HepG2 (cell line): ENCODE measurements around the gene CHKB. TPM values are rescaled to one million over a fixed set of nuclear protein-coding genes. Genes with fewer than 3 reads are reported as not detected.

Experiments used
- ATAC-seq: fragments of 200-7000 bp; cut with Tn5 transposase; 3 replicates; pipeline ENCODE4 v1.9.1; 2020; ENCODE audit warnings: mild to moderate bottlenecking, moderate library complexity
- BruUV-seq: library from RNA; stranded (reverse); fragments of 400-500 nt; replicated peaks from 2 replicates; lab custom pipeline; 2021; lab: Mats Ljungman, UMichigan
- CTCF ChIA-PET: fragments of 300-600 bp; formaldehyde crosslinking; extraction: SDS; loops from one replicate; lab custom pipeline; 2021; ENCODE audit warnings: low total read pairs, inconsistent platforms, low intra/inter-chr PET ratio; lab: Yijun Ruan, JAX
- POLR2A ChIA-PET: fragments of 350-600 bp; sonication (Branson Sonifier 250); formaldehyde crosslinking; loops from one replicate; lab custom pipeline; 2020; ENCODE audit warnings: antibody characterized with exemption, inconsistent platforms; lab: Yijun Ruan, JAX
- DNase-seq: peaks from one replicate; pipeline ENCODE4 v3.0.0-alpha.2; 2015; ENCODE audit warnings: low spot score
- FAIRE-seq: peaks from 3 replicates; lab custom pipeline; 2011; peaks lifted over from hg19 to GRCh38; lab: Jason Lieb, UNC
- H2AFZ ChIP-seq: one replicate; pipeline ENCODE4 v1.6.1; 2011; ENCODE audit warnings: low read length, inconsistent platforms
- H3K27ac ChIP-seq: fragments of 300-600 bp; 3 replicates; pipeline ENCODE4 v1.8.0; 2011; ENCODE audit warnings: mixed run types, mild to moderate bottlenecking, mixed read lengths, low read length, inconsistent platforms; ENCODE audit not compliant: insufficient read depth; ENCODE audit errors: extremely low read length
- H3K27me3 ChIP-seq, 2 experiments: fragments of 200-600 bp in 1 of 2; 2 replicates in 1 of 2; 3 replicates in 1 of 2; pipeline versions ENCODE4 v1.6.0 to v1.8.0; 2011; ENCODE audit warnings: low read length in 2 of 2, mild to moderate bottlenecking in 2 of 2, moderate library complexity in 2 of 2, inconsistent platforms in 1 of 2; ENCODE audit not compliant: insufficient read depth in 2 of 2, control insufficient read depth in 1 of 2
- H3K36me3 ChIP-seq, 2 experiments: fragments of 200-600 bp in 1 of 2; replicated peaks in 1 of 2; 2 replicates in 1 of 2; 3 replicates in 1 of 2; pipeline versions ENCODE4 v1.5.1 to v1.8.0; 2011; ENCODE audit warnings: low read length in 2 of 2, inconsistent platforms in 1 of 2; ENCODE audit not compliant: insufficient read depth in 2 of 2, control insufficient read depth in 1 of 2
- H3K4me1 ChIP-seq: 2 replicates; pipeline ENCODE4 v1.5.1; 2012; ENCODE audit warnings: low read length, inconsistent platforms; ENCODE audit not compliant: insufficient read depth
- H3K4me2 ChIP-seq: 2 replicates; pipeline ENCODE4 v1.6.0; 2011; ENCODE audit warnings: low read depth, low read length, inconsistent platforms
- H3K4me3 ChIP-seq, 3 experiments: fragments of 200-600 bp in 1 of 3; sonication (generic), shearing (Covaris generic) in 1 of 3; replicated peaks in 1 of 3; 2 replicates each; pipeline ENCODE4 v1.5.1; 2011 to 2016; ENCODE audit warnings: low read length in 3 of 3, inconsistent platforms in 2 of 3, low read depth in 2 of 3, mild to moderate bottlenecking in 2 of 3, control low read depth in 1 of 3, mixed read lengths in 1 of 3; ENCODE audit not compliant: insufficient read depth in 1 of 3
- H3K79me2 ChIP-seq: one replicate; pipeline ENCODE4 v1.6.1; 2011; ENCODE audit warnings: low read length, inconsistent platforms; ENCODE audit not compliant: insufficient read depth
- H3K9ac ChIP-seq: 2 replicates; pipeline ENCODE4 v1.6.0; 2011; ENCODE audit warnings: mild to moderate bottlenecking, low read depth, low read length, inconsistent platforms; ENCODE audit not compliant: insufficient read depth
- H3K9me3 ChIP-seq: 2 replicates; pipeline ENCODE4 v1.5.1; 2012; ENCODE audit warnings: mild to moderate bottlenecking, low read length
- H4K20me1 ChIP-seq: 2 replicates; pipeline ENCODE4 v1.6.0; 2011; ENCODE audit warnings: inconsistent platforms, mild to moderate bottlenecking, low read length, moderate library complexity; ENCODE audit not compliant: insufficient read depth
- CENPT ChIP-seq: sonication (generic); formaldehyde crosslinking; IDR thresholded peaks from 2 replicates; pipeline ENCODE4 v1.8.0; 2022; ENCODE audit warnings: low read depth, mild to moderate bottlenecking, moderate library complexity, missing genetic modification reagents
- CREM ChIP-seq, 2 experiments: sonication (generic) in 1 of 2; formaldehyde crosslinking in 1 of 2; IDR thresholded peaks; 2 replicates each; pipeline versions ENCODE4 v1.4.0 to v1.6.1; 2016 to 2020; ENCODE audit warnings: antibody characterized with exemption in 1 of 2, mild to moderate bottlenecking in 1 of 2, missing genetic modification reagents in 1 of 2
- FOXA1 ChIP-seq, 2 experiments: fragments of 450-650 bp in 1 of 2; sonication (generic) in 1 of 2; formaldehyde crosslinking in 1 of 2; IDR thresholded peaks; 2 replicates each; pipeline versions ENCODE4 v1.4.0 to v1.6.1; 2016 to 2020; ENCODE audit warnings: missing genetic modification reagents in 1 of 2
- MAZ ChIP-seq, 2 experiments: sonication (generic) in 1 of 2; formaldehyde crosslinking in 1 of 2; IDR thresholded peaks; 2 replicates each; pipeline versions ENCODE4 v1.5.0 to v1.6.1; 2012 to 2020; ENCODE audit warnings: low read depth in 2 of 2, mild to moderate bottlenecking in 2 of 2, borderline replicate concordance in 1 of 2, improper control_type of control experiment in 1 of 2, low read length in 1 of 2, missing genetic modification reagents in 1 of 2, moderate library complexity in 1 of 2
- PHF5A ChIP-seq: IDR thresholded peaks from one replicate; pipeline ENCODE4 v1.6.1; 2018; ENCODE audit warnings: low read depth, missing genetic modification reagents; ENCODE audit not compliant: unreplicated experiment
- POLR2AphosphoS5 ChIP-seq: IDR thresholded peaks from 2 replicates; pipeline ENCODE4 v1.6.1; 2012; ENCODE audit warnings: low read depth, low read length
- RAD21 ChIP-seq: fragments of 450-650 bp; formaldehyde crosslinking; IDR thresholded peaks from 2 replicates; pipeline ENCODE4 v1.5.0; 2020; ENCODE audit warnings: mild to moderate bottlenecking
- REXO4 ChIP-seq: sonication (generic); formaldehyde crosslinking; IDR thresholded peaks from 2 replicates; pipeline ENCODE4 v1.8.0; 2022; ENCODE audit warnings: missing genetic modification reagents, mild to moderate bottlenecking, borderline replicate concordance
- SALL2 ChIP-seq: sonication (generic); formaldehyde crosslinking; IDR thresholded peaks from 2 replicates; pipeline ENCODE4 v1.8.1; 2023; ENCODE audit warnings: mild to moderate bottlenecking, missing genetic modification reagents, inconsistent platforms
- SP5 ChIP-seq: IDR thresholded peaks from 2 replicates; pipeline ENCODE4 v1.6.1; 2016; ENCODE audit warnings: low read depth, borderline replicate concordance
- TBX2 ChIP-seq: sonication (generic); formaldehyde crosslinking; IDR thresholded peaks from 2 replicates; pipeline ENCODE4 v1.5.0; 2020; ENCODE audit warnings: missing genetic modification reagents, mild to moderate bottlenecking, borderline replicate concordance
- ZEB1 ChIP-seq: IDR thresholded peaks from 2 replicates; pipeline ENCODE4 v1.6.1; 2012; ENCODE audit warnings: mild to moderate bottlenecking, low read depth, inconsistent platforms; ENCODE audit not compliant: insufficient replicate concordance
- ZNF589 ChIP-seq: sonication (generic); formaldehyde crosslinking; conservative IDR thresholded peaks from 2 replicates; pipeline ENCODE4 v1.8.0; 2022; ENCODE audit warnings: mild to moderate bottlenecking, moderate library complexity, missing genetic modification reagents
- WGBS: methylation state at CpG from one replicate; pipeline ENCODE4 v1.1.6; 2017; ENCODE audit warnings: low lambda C conversion rate; 5-methylcytosine and 5-hydroxymethylcytosine counted together
- in situ Hi-C: cut with HindIII; loops from 2 replicates; pipeline ENCODE4 v1.10.0; 2017; ENCODE audit warnings: low pct_unique_long_range_greater_than_20kb; ENCODE audit not compliant: extremely low pct_ligation_motif_present
- intact Hi-C: fragments of 100-400 bp; cut with micrococcal nuclease; formaldehyde crosslinking; loops from one replicate; pipeline ENCODE4 v1.10.0; 2022; ENCODE audit not compliant: unreplicated experiment
- polyA plus RNA-seq, 8 experiments: library from polyadenylated mRNA; depleted of rRNA in 3 of 8; stranded (reverse) in 7 of 8; unstranded in 1 of 8; fragments of >200 nt; fragmentation: Illumina TruSeq in 4 of 8; extraction: Trizol in 4 of 8; gene quantifications; 2 replicates each; pipeline versions ENCODE4 v1.2.1 to v1.2.3, GENCODE V29; 2011 to 2016; ENCODE audit warnings: low read depth in 4 of 8, missing spikeins in 1 of 8, mixed read lengths in 1 of 8; ENCODE audit not compliant: insufficient read depth in 1 of 8
- total RNA-seq, 5 experiments: library from RNA; depleted of rRNA; stranded (reverse); fragments of >200 nt; fragmentation: Illumina TruSeq; extraction: Trizol; gene quantifications; 2 replicates each; pipeline ENCODE4 v1.2.3, GENCODE V29; 2016; ENCODE audit warnings: low read depth in 1 of 5
- TF ChIP-seq, protein P1 (sequence below): sonication (generic); formaldehyde crosslinking; IDR thresholded peaks from 2 replicates; pipeline ENCODE4 v1.4.0; 2020; ENCODE audit warnings: low read depth, missing genetic modification reagents
- TF ChIP-seq, protein P2 (sequence below): sonication (generic); formaldehyde crosslinking; IDR thresholded peaks from 2 replicates; pipeline ENCODE4 v1.5.0; 2020; ENCODE audit warnings: mild to moderate bottlenecking, missing genetic modification reagents
- TF ChIP-seq, protein P3 (sequence below): sonication (generic); formaldehyde crosslinking; IDR thresholded peaks from 2 replicates; pipeline ENCODE4 v1.4.0; 2020; ENCODE audit warnings: missing genetic modification reagents

The CHKB gene
- total and polyA plus RNA-seq, 2 of the 13 experiments (the other 11 are each of a cell fraction or from before 2014, with no cell fraction given), result 24.5 to 42.7 TPM

DNA sequence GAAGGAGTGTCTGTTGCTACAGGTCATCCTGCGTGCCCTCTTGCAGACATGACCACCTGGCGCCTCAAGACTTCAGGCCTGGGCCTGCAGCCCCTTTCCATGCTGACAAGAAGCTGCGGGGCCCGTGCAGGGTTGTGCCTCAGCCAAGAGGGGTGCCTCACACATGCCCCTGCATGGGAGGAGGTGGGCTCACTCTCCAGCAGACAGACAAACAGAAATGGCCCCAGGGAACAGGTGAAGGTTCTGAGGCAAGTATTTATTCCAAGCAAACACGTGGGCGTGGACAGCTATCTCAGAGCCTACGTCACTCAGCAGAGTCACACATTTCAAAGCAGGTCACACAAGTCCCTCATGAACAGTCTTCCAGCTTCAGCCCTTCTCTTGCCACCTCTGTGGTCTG lies 14.0 kb downstream of the CHKB start:
- in situ Hi-C loops (loop anchor here (5.0 kb wide), 1 partner anchor 36 kb away; the partner anchor contains the start of gene TYMP), intact Hi-C loops (no loop called here)
- 67% methylated on average over 3 of the region's 7 CpGs for WGBS
- FAIRE-seq (peak; percentile 88), DNase-seq (peak; percentile 83), ATAC-seq (peak; percentile 71)
- ChIA-PET POLR2A (interaction anchor here (0.5 to 3.2 kb wide), 13 partner anchors 9 to 131 kb away, joined by 3 to 30 read pairs (median 4); partner anchors contain the start of genes CHKB, CPT1B, KLHDC7B and SCO2), CTCF (no interaction called here)
- no peaks in the 10 kb centered on the region for H3K79me2 ChIP-seq
- no peaks in the 10 kb centered on the region for H3K9me3 ChIP-seq
- H3K27me3 ChIP-seq, result no peaks in the 10 kb centered on the region
- no peak overlapping the region for H2AFZ ChIP-seq
- H3K27ac ChIP-seq, result peak overlapping the region; percentile 83
- peak overlapping the region in 1 of 3 experiments; percentile 7; a peak in 1 of 6 replicates for H3K4me3 ChIP-seq
- H3K4me2 ChIP-seq, result peak overlapping the region; percentile 52
- H3K36me3 ChIP-seq, result peaks cover 4 to 5% of the 10 kb centered on the region in 2 experiments; a peak in 2 of 5 replicates
- H4K20me1 ChIP-seq, result no peaks in the 10 kb centered on the region
- H3K9ac ChIP-seq, result peak overlapping the region; percentile 47; the same call in 1 of the 2 replicates
- H3K4me1 ChIP-seq, result peaks cover 39% of the 10 kb centered on the region
- BruUV-seq, result no TSS peak
- TF ChIP-seq REXO4 (no peak), POLR2AphosphoS5 (0 out of 2 replicates have a peak, but pooled peaks have one; percentile 45), PHF5A (no peak), SP5 (CRISPR knock-in tag) (0 out of 2 replicates have a peak, but pooled peaks have one; percentile 31), ZEB1 (no peak), TBX2 (CRISPR knock-in tag) (0 out of 2 replicates have a peak, but pooled peaks have one; percentile 32), RAD21 (CRISPR knock-in tag) (no peak), MAZ (IDR thresholded peaks at IDR 0.05; ENCODE audit: borderline replicate concordance, low read depth, low read length) (no peak), MAZ (CRISPR knock-in tag; IDR thresholded peaks at IDR 0.05; ENCODE audit: low read depth) (0 out of 2 replicates have a peak, but pooled peaks have one; percentile 29), ZNF589 (CRISPR knock-in tag) (no peak), SALL2 (CRISPR knock-in tag) (no peak), CREM (IDR thresholded peaks at IDR 0.05) (peak; percentile 74), CREM (CRISPR knock-in tag; IDR thresholded peaks at IDR 0.05) (no peak), FOXA1 (IDR thresholded peaks at IDR 0.05) (no peak), FOXA1 (CRISPR knock-in tag; IDR thresholded peaks at IDR 0.05) (peak; percentile 3; the same call in 1 of the 2 replicates), CENPT (CRISPR knock-in tag) (no peak)
- TF ChIP-seq, protein P1, sequence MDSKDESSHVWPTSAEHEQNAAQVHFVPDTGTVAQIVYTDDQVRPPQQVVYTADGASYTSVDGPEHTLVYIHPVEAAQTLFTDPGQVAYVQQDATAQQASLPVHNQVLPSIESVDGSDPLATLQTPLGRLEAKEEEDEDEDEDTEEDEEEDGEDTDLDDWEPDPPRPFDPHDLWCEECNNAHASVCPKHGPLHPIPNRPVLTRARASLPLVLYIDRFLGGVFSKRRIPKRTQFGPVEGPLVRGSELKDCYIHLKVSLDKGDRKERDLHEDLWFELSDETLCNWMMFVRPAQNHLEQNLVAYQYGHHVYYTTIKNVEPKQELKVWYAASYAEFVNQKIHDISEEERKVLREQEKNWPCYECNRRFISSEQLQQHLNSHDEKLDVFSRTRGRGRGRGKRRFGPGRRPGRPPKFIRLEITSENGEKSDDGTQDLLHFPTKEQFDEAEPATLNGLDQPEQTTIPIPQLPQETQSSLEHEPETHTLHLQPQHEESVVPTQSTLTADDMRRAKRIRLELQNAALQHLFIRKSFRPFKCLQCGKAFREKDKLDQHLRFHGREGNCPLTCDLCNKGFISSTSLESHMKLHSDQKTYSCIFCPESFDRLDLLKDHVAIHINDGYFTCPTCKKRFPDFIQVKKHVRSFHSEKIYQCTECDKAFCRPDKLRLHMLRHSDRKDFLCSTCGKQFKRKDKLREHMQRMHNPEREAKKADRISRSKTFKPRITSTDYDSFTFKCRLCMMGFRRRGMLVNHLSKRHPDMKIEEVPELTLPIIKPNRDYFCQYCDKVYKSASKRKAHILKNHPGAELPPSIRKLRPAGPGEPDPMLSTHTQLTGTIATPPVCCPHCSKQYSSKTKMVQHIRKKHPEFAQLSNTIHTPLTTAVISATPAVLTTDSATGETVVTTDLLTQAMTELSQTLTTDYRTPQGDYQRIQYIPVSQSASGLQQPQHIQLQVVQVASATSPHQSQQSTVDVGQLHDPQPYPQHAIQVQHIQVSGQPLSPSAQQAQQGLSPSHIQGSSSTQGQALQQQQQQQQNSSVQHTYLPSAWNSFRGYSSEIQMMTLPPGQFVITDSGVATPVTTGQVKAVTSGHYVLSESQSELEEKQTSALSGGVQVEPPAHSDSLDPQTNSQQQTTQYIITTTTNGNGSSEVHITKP (CRISPR knock-in tag), result 0 out of 2 replicates have a peak, but pooled peaks have one; percentile 14
- TF ChIP-seq, protein P2, sequence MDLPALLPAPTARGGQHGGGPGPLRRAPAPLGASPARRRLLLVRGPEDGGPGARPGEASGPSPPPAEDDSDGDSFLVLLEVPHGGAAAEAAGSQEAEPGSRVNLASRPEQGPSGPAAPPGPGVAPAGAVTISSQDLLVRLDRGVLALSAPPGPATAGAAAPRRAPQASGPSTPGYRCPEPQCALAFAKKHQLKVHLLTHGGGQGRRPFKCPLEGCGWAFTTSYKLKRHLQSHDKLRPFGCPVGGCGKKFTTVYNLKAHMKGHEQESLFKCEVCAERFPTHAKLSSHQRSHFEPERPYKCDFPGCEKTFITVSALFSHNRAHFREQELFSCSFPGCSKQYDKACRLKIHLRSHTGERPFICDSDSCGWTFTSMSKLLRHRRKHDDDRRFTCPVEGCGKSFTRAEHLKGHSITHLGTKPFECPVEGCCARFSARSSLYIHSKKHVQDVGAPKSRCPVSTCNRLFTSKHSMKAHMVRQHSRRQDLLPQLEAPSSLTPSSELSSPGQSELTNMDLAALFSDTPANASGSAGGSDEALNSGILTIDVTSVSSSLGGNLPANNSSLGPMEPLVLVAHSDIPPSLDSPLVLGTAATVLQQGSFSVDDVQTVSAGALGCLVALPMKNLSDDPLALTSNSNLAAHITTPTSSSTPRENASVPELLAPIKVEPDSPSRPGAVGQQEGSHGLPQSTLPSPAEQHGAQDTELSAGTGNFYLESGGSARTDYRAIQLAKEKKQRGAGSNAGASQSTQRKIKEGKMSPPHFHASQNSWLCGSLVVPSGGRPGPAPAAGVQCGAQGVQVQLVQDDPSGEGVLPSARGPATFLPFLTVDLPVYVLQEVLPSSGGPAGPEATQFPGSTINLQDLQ (CRISPR knock-in tag), result no peak
- TF ChIP-seq, protein P3, sequence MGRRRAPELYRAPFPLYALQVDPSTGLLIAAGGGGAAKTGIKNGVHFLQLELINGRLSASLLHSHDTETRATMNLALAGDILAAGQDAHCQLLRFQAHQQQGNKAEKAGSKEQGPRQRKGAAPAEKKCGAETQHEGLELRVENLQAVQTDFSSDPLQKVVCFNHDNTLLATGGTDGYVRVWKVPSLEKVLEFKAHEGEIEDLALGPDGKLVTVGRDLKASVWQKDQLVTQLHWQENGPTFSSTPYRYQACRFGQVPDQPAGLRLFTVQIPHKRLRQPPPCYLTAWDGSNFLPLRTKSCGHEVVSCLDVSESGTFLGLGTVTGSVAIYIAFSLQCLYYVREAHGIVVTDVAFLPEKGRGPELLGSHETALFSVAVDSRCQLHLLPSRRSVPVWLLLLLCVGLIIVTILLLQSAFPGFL, result no peak
